Melanocyte of skin (primary cell): Measurements from ENCODE around the gene NEMP1. TPM values are rescaled to one million over a fixed set of nuclear protein-coding genes. Genes with fewer than 3 reads are reported as not detected.

Experiments used
- total RNA-seq, 2 donors: library from RNA; depleted of rRNA; stranded (reverse); fragments of >200 nt; gene quantifications; 2 replicates each; pipeline ENCODE4 v1.2.3, GENCODE V29; 2012

NEMP1 gene, protein sequence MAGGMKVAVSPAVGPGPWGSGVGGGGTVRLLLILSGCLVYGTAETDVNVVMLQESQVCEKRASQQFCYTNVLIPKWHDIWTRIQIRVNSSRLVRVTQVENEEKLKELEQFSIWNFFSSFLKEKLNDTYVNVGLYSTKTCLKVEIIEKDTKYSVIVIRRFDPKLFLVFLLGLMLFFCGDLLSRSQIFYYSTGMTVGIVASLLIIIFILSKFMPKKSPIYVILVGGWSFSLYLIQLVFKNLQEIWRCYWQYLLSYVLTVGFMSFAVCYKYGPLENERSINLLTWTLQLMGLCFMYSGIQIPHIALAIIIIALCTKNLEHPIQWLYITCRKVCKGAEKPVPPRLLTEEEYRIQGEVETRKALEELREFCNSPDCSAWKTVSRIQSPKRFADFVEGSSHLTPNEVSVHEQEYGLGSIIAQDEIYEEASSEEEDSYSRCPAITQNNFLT
- 10 to 100 TPM; 13.1 to 34.6 TPM for total RNA-seq

DNA sequence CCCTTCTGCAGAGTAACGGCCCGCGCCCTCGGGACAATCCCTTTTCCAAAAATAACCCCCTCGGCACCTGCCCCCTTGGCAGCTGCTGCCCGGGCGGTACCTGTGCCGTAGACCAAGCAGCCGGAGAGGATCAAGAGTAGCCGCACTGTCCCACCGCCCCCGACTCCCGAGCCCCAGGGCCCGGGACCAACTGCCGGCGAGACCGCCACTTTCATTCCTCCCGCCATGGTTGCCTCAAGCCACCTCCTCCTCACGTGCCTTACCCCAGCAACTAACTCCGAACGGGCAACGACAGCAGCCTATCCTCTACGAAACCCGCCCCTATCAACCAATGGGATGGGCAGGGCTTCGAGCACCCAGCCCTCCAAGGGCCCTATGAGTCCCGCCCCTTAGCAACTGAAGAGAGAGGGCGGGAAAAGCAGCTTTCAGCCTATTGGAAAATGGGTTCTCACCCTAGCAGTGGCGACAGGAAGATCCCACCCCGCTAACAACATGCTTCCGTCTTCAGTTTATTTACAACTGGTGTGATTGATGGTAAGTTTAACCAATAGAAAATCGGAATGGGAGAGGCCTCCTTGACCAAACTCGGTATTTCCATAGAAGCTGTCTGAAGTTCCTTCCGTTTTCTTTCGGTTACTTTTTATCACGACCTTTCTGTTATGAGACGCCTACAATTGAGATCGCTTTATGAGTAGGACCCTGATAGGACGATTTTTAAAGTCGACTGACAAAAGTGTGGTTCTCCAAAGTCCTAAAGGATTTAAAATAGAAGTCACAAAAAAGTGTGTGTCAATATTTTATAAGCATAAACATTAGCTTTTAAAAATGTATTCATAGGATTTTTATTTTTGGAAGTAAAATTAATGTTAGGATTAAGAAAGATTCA is at the start of gene NEMP1:
Gene NEMP1, minus strand, starts transcription at position 273 of the 886 bp plus-strand sequence. Its CDS starts 46 bp downstream, at position 227.

DNA sequence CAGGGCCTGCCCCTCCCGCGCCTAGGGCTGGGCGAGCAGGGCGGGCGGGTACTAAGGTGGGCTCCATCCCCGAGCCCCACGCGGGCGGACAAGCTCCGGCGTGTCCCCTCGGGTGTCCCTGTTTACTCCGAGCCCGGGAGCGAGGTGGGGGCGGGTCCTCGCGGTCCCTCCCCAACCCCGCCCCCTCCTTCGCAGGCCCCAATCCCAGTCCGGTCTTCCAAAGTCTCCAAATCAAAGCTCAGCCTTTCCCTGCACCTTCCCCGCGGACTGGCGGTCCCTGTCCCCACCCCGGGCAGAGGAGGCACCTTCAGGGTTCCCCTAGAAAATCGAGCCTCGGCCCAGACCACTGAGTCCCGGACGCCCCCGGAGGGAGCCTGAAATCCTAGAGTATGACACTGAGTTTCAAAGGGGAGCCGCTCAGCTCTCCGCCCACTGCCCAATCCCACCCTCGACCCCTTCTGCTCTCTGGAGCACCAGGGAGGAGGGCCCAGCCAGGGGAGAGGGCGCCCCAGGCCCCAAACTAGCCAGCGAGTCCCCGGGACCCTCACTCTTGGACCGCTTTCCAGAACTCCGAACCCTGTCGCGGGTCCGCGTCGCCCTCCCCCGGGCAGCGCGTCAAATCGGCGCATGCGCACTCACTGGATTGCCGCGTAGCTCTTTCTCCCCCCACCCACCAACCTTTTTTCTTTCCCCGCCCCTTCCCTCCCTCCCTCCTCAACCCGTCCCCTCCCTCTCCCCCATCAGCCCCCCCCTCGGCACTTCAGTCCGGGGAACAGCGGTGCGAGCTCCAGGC is 49.3 kb upstream of the NEMP1 start, which contains the start of gene LRP1:
Gene LRP1, plus strand, starts transcription at position 758 of the 793 bp plus-strand sequence. CDS start 482 bp downstream, outside the sequence.

GRCh38 chr12:57111031-57111734 is 32.6 kb upstream of the NEMP1 start, which contains the start of gene STAT6:
STAT6 (minus strand) TSS chr12:57111362; CDS start chr12:57108278, 3,084 bp downstream.

GRCh38 chr12:57088354-57089270 is 10.0 kb upstream of the NEMP1 start, which contains the start of gene NAB2:
NAB2 (plus strand) TSS chr12:57089114; CDS start chr12:57089272, 158 bp downstream.

GRCh38 chr12:57049890-57050289 is 28.7 kb downstream of the NEMP1 start, which contains the start of gene MYO1A:
MYO1A (minus strand) TSS chr12:57050129; CDS start chr12:57048323, 1,806 bp downstream.

GRCh38 chr12:57016348-57016747 is 62.2 kb downstream of the NEMP1 start, which contains the start of gene TAC3:
TAC3 (minus strand) TSS chr12:57016529; CDS start chr12:57015797, 732 bp downstream.

DNA sequence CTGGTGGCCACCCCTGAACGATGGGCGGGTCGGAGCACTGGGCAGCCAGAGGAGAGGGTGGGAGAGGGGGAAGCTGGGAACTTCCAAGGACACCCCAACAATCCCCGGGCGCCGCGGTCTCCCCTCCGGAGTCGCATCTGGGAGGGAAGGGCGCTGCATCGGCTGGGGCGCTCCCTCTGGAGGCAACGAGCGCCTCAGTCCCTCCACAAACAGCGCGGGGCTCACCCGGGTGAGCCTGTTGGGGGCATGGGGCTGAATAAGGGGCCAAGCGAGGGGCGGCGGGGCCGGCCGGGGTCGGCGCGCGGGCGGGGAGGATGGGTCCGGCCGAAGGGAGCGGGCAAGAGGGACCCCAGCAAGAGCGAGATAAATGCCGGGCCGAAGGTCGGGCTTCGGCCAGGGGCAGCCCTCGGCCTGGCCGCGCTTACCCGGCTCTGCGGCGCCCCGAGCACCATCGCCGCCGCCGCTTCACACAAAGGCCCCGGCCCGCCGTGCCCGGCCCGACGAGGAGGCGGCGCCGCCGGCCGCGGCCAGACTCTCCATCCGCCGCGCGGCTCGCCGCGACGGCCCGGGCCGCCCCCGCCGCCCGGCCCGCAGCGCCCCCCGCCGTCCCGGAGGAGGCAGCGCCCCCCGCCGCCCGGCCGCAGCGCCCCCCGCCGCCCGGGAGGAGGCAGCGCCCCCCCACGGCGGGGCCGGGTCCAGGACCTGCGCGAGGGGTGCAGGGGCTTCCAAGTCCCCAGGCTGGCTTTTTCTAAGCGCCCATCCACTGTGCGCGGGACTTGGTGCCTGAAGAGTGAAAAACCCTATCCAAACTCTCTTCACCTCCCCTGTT is 72.4 kb downstream of the NEMP1 start, which contains the start of gene ZBTB39:
Gene ZBTB39, minus strand, starts transcription at position 567 of the 829 bp plus-strand sequence. CDS start 1,629 bp downstream, outside the sequence.

Other genes with a start within 250 kb of the NEMP1 start
- gene SDR9C7, start 144.4 kb downstream of the NEMP1 start, total RNA-seq = not detected
- under 1 TPM; under 0.01 TPM for gene RDH16, start 121.2 kb downstream of the NEMP1 start, total RNA-seq
- gene ZBTB39, start 72.2 kb downstream of the NEMP1 start, total RNA-seq = 1 to 10 TPM; 4.1 to 7.0 TPM
- not detected for gene TAC3, start 62.3 kb downstream of the NEMP1 start, total RNA-seq
- gene MYO1A, start 28.7 kb downstream of the NEMP1 start, total RNA-seq = under 1 TPM; under 0.01 to 0.34 TPM
- 10 to 100 TPM; 45.4 to 46.3 TPM for gene NAB2, start 10.3 kb upstream of the NEMP1 start, total RNA-seq
- gene STAT6, start 32.6 kb upstream of the NEMP1 start, total RNA-seq = 100 to 1,000 TPM; 108 to 145 TPM
- gene LRP1, start 49.7 kb upstream of the NEMP1 start, total RNA-seq = 10 to 100 TPM; 35.8 to 52.6 TPM
- not detected for gene LRP1-AS, start 68.8 kb upstream of the NEMP1 start, total RNA-seq
- gene NXPH4, start 138.0 kb upstream of the NEMP1 start, total RNA-seq = under 1 TPM in 1 of 2 donors, not detected in 1; 0.33 TPM
- gene SHMT2, start 150.9 kb upstream of the NEMP1 start, total RNA-seq = 100 to 1,000 TPM; 139 to 254 TPM
- under 1 TPM; 0.33 to 0.69 TPM for gene STAC3, start 172.4 kb upstream of the NEMP1 start, total RNA-seq